ENCODE data around the gene TMX1. TPM values are rescaled to one million over a fixed set of nuclear protein-coding genes. Genes with fewer than 3 reads are reported as not detected.

Gene TMX1
- total and polyA plus RNA-seq, 10 of the 15 experiments (the other 5 are each of a cell fraction or from before 2014, with no cell fraction given) = 29.1 to 152 (median 52.0) TPM

- TF ChIP-seq SIX5 (IDR thresholded peaks at IDR 0.05; ENCODE audit: low read depth, low read length, severe bottlenecking) (no peak), ATF3 (IDR thresholded peaks at IDR 0.05; ENCODE audit: borderline replicate concordance, extremely low read depth, low read depth, low read length) (no peak), RFX5 (IDR thresholded peaks at IDR 0.05; ENCODE audit: low read depth, low read length) (no peak), CEBPZ (IDR thresholded peaks at IDR 0.05; ENCODE audit: low read depth, low read length) (no peak), IKZF2 (IDR thresholded peaks at IDR 0.05) (no peak), ATF2 (IDR thresholded peaks at IDR 0.05; ENCODE audit: low read length) (no peak), CHD2 (IDR thresholded peaks at IDR 0.05; ENCODE audit: borderline replicate concordance, low read depth, low read length) (no peak)
Measured at GRCh38 chr14:51282517-51282916, 42.5 kb downstream of the TMX1 start (continued).
